GM23338 (cell line): Measurements from ENCODE around the gene FAT4. TPM values are rescaled to one million over a fixed set of nuclear protein-coding genes. Genes with fewer than 3 reads are reported as not detected.

ENCODE experiments used
- ATAC-seq: fragments of 200-7000 bp; cut with Tn5 transposase; 3 replicates; pipeline ENCODE4 v1.9.1; 2020
- DNase-seq: peaks from one replicate; pipeline ENCODE4 v3.0.0-alpha.2; 2015; ENCODE audit warnings: low spot score
- H2AFZ ChIP-seq: fragments of 200-600 bp; sonication (generic); 2 replicates; pipeline ENCODE4 v1.8.0; 2016; ENCODE audit warnings: antibody characterized with exemption, mild to moderate bottlenecking, moderate library complexity
- H3F3A ChIP-seq: fragments of 200-600 bp; sonication (generic); replicated peaks from 2 replicates; pipeline ENCODE4 v1.8.0; 2017; ENCODE audit warnings: antibody characterized with exemption, mixed run types, low read depth
- H3K27ac ChIP-seq: fragments of 200-600 bp; sonication (generic); 2 replicates; pipeline ENCODE4 v1.6.1; 2016; ENCODE audit warnings: low read depth
- H3K27me3 ChIP-seq: fragments of 200-600 bp; sonication (generic); 2 replicates; pipeline ENCODE4 v1.8.0; 2016; ENCODE audit warnings: mild to moderate bottlenecking, mixed run types, moderate library complexity; ENCODE audit not compliant: insufficient read depth
- H3K36me3 ChIP-seq: fragments of 200-600 bp; sonication (generic); 2 replicates; pipeline ENCODE4 v1.8.0; 2016; ENCODE audit warnings: mild to moderate bottlenecking; ENCODE audit not compliant: insufficient read depth
- H3K4me1 ChIP-seq: fragments of 200-600 bp; sonication (generic); 2 replicates; pipeline ENCODE4 v1.8.0; 2016; ENCODE audit warnings: mild to moderate bottlenecking, moderate library complexity; ENCODE audit not compliant: insufficient read depth
- H3K4me2 ChIP-seq: fragments of 200-600 bp; sonication (generic); 2 replicates; pipeline ENCODE4 v1.7.1; 2017; ENCODE audit warnings: mixed run types
- H3K4me3 ChIP-seq: fragments of 200-600 bp; sonication (generic); 2 replicates; pipeline ENCODE4 v1.6.1; 2016; ENCODE audit warnings: mixed run types
- H3K79me2 ChIP-seq: fragments of 200-600 bp; sonication (generic); replicated peaks from 2 replicates; pipeline ENCODE4 v1.8.0; 2017; ENCODE audit warnings: mild to moderate bottlenecking; ENCODE audit not compliant: insufficient read depth
- H3K9me2 ChIP-seq: fragments of 200-600 bp; sonication (generic); 2 replicates; pipeline ENCODE4 v1.8.0; 2017; ENCODE audit not compliant: insufficient read depth
- H4K20me1 ChIP-seq: fragments of 200-600 bp; sonication (generic); replicated peaks from 2 replicates; pipeline ENCODE4 v1.8.0; 2017; ENCODE audit warnings: mild to moderate bottlenecking; ENCODE audit not compliant: insufficient read depth
- H3K27ac Mint-ChIP-seq: 2 replicates; pipeline ENCODE4 v1.8.0; 2020; ENCODE audit warnings: inconsistent platforms, mild to moderate bottlenecking, moderate library complexity, mixed read lengths
- H3K27me3 Mint-ChIP-seq: 3 replicates; pipeline ENCODE4 v1.8.0; 2022; ENCODE audit warnings: low read depth, mild to moderate bottlenecking, moderate library complexity, mixed read lengths, inconsistent platforms; ENCODE audit not compliant: insufficient read depth, poor library complexity
- H3K36me3 Mint-ChIP-seq: 3 replicates; pipeline ENCODE4 v1.8.0; 2021; ENCODE audit warnings: low read depth, mild to moderate bottlenecking, inconsistent platforms, moderate library complexity, mixed read lengths
- H3K4me1 Mint-ChIP-seq: 3 replicates; pipeline ENCODE4 v1.8.0; 2020; ENCODE audit warnings: mild to moderate bottlenecking, inconsistent platforms, mixed read lengths
- H3K4me3 Mint-ChIP-seq: 3 replicates; pipeline ENCODE4 v1.8.0; 2021; ENCODE audit warnings: moderate library complexity, mild to moderate bottlenecking, inconsistent platforms, mixed read lengths
- H3K9me3 Mint-ChIP-seq: 3 replicates; pipeline ENCODE4 v1.8.0; 2020; ENCODE audit warnings: moderate library complexity, mild to moderate bottlenecking, inconsistent platforms, mixed read lengths
- CREB1 ChIP-seq: fragments of 250-450 bp; sonication (Bioruptor Pico); IDR thresholded peaks from 2 replicates; pipeline ENCODE4 v1.5.0; 2020; ENCODE audit warnings: low read depth, mild to moderate bottlenecking, moderate library complexity
- CTCF ChIP-seq, 2 experiments: fragments of 200-600 bp in 1 of 2; sonication (generic) in 1 of 2; conservative IDR thresholded peaks; 2 replicates each; pipeline versions ENCODE4 v1.5.1 to v1.6.1; 2016 to 2017; ENCODE audit warnings: antibody characterized with exemption in 2 of 2, low read depth in 2 of 2, mild to moderate bottlenecking in 2 of 2, moderate library complexity in 1 of 2
- ETS1 ChIP-seq: IDR thresholded peaks from 2 replicates; pipeline ENCODE4 v1.6.1; 2016; ENCODE audit warnings: antibody characterized with exemption
- EZH2phosphoT487 ChIP-seq: fragments of 200-600 bp; sonication (generic); IDR thresholded peaks from one replicate; pipeline ENCODE4 v1.8.1; 2018; ENCODE audit warnings: antibody characterized with exemption; ENCODE audit not compliant: unreplicated experiment
- JUNB ChIP-seq: IDR thresholded peaks from one replicate; pipeline ENCODE4 v1.6.1; 2016; ENCODE audit warnings: antibody characterized with exemption; ENCODE audit not compliant: unreplicated experiment
- POLR2AphosphoS5 ChIP-seq: IDR thresholded peaks from 2 replicates; pipeline ENCODE4 v1.6.1; 2016; ENCODE audit warnings: antibody characterized with exemption, low read depth
- REST ChIP-seq: IDR thresholded peaks from one replicate; pipeline ENCODE4 v1.6.1; 2018; ENCODE audit warnings: antibody characterized with exemption; ENCODE audit not compliant: unreplicated experiment
- ZNF114 ChIP-seq: fragments of 250-450 bp; sonication (Bioruptor Pico); IDR thresholded peaks from 2 replicates; pipeline ENCODE4 v1.5.0; 2020; ENCODE audit warnings: mild to moderate bottlenecking, moderate library complexity
- polyA plus RNA-seq: library from polyadenylated mRNA; unstranded; fragments of >200 nt; fragmentation: Nextera tagmentation; extraction: Ambion mirVana; gene quantifications from 2 replicates; pipeline ENCODE4 v1.2.1, GENCODE V29; 2016
- total RNA-seq: library from RNA; depleted of rRNA; stranded (reverse); fragments of >200 nt; shearing (Covaris generic); gene quantifications from 2 replicates; pipeline ENCODE4 v1.2.3, GENCODE V29; 2014

FAT4 gene
- total and polyA plus RNA-seq, 2 experiments from 2014 or later: 0.53 to 6.8 TPM

GRCh38 chr4:125265846-125266245 lies 48.9 kb upstream of the FAT4 start:
- no peak overlapping the region for H3K4me2 ChIP-seq
- TF ChIP-seq JUNB (no peak), CTCF (conservative IDR thresholded peaks at IDR 0.05; ENCODE audit: low read depth in 2 of 2) (no peak), ZNF114 (no peak), REST (no peak), EZH2phosphoT487 (no peak), CREB1 (CRISPR knock-in tag) (no peak), ETS1 (no peak)
- H3K27me3 Mint-ChIP-seq: no peaks in the 10 kb centered on the region
- peaks cover 26% of the 10 kb centered on the region for H3K4me1 Mint-ChIP-seq
- 0 out of 2 replicates have a peak overlapping the region, but pooled peaks have one; percentile 20 for H3K27ac Mint-ChIP-seq
- no peaks in the 10 kb centered on the region; the same call in 1 of the 2 replicates for H3K9me2 ChIP-seq
- H3K36me3 ChIP-seq: no peaks in the 10 kb centered on the region
- no peak for DNase-seq
- no peak overlapping the region for H3K4me3 ChIP-seq
- peaks cover 8% of the 10 kb centered on the region; the same call in 2 of the 3 replicates for H3K36me3 Mint-ChIP-seq
- no peak overlapping the region for H3K4me3 Mint-ChIP-seq
- H3K79me2 ChIP-seq: no peaks in the 10 kb centered on the region
- H2AFZ ChIP-seq: no peak overlapping the region
- H3F3A ChIP-seq: no peaks in the 10 kb centered on the region
- no peaks in the 10 kb centered on the region; the same call in 2 of the 3 replicates for H3K9me3 Mint-ChIP-seq
- H3K27me3 ChIP-seq: no peaks in the 10 kb centered on the region
- no peak for ATAC-seq
- H4K20me1 ChIP-seq: no peaks in the 10 kb centered on the region
- H3K27ac ChIP-seq: no peak overlapping the region
- peaks cover 21% of the 10 kb centered on the region for H3K4me1 ChIP-seq

- no peak overlapping the region for H3K27ac Mint-ChIP-seq
- DNase-seq: no peak
- Histone ChIP-seq H2AFZ (peak overlapping the region; percentile 33; the same call in 1 of the 2 replicates), H3F3A (no peaks in the 10 kb centered on the region), H3K27me3 (no peaks in the 10 kb centered on the region), H3K36me3 (no peaks in the 10 kb centered on the region), H4K20me1 (no peaks in the 10 kb centered on the region), H3K27ac (no peak overlapping the region), H3K79me2 (no peaks in the 10 kb centered on the region), H3K9me2 (no peaks in the 10 kb centered on the region), H3K4me1 (peaks cover 21% of the 10 kb centered on the region), H3K4me3 (no peak overlapping the region), H3K4me2 (no peak overlapping the region)
- H3K4me3 Mint-ChIP-seq: no peak overlapping the region
- H3K27me3 Mint-ChIP-seq: no peaks in the 10 kb centered on the region
- no peak for ATAC-seq
- H3K36me3 Mint-ChIP-seq: peaks cover 8% of the 10 kb centered on the region; the same call in 2 of the 3 replicates
- TF ChIP-seq JUNB (no peak), POLR2AphosphoS5 (no peak), EZH2phosphoT487 (no peak), ZNF114 (no peak), REST (no peak), CTCF (conservative IDR thresholded peaks at IDR 0.05; ENCODE audit: low read depth in 2 of 2) (no peak)
- H3K9me3 Mint-ChIP-seq: no peaks in the 10 kb centered on the region; the same call in 2 of the 3 replicates
- H3K4me1 Mint-ChIP-seq: peaks cover 26% of the 10 kb centered on the region
Observed at GRCh38 chr4:125266901-125267604, 47.7 kb upstream of the FAT4 start.
